Esophagus mucosa (tissue), 1 donor: Measurements from ENCODE around the gene TIAM2. TPM values are rescaled to one million over a fixed set of nuclear protein-coding genes. Genes with fewer than 3 reads are reported as not detected.

Experiments used
- ATAC-seq: fragments of 200-7000 bp; cut with Tn5 transposase; one replicate; pipeline ENCODE4 v1.9.1; 2020
- total RNA-seq: library from RNA; stranded (reverse); gene quantifications from one replicate; pipeline ENCODE4 v1.2.4, GENCODE V29; 2023
- donor health status: DM: yes; HTN: yes; CAD: no.

The TIAM2 gene
- total RNA-seq, 1 donor from 2014 or later, result 3.1 TPM

- ATAC-seq, result peak; percentile 15
These were observed 245.9 kb downstream of the TIAM2 start for GRCh38 chr6:155240905-155241600.

DNA sequence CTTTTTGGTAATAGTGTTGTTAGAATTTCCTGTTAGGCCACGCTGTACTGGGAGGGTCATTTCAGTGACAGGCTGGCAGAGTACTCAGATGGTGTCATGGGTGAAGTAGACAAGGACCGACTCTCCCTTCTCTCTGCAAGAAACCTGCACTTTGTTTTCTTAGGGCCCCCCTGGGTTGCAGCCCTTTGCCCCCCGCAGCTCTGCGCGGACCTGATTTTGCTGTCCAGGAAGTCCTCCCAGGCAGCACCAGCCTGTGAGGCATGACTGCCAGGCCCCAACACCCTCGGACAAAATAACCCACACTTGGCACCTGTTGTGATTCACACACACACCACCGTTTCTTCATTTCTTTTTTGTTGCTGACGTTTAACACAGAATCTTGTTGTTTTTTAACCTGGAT is 246.9 kb downstream of the TIAM2 start:
- ATAC-seq, result no peak

GRCh38 chr6:155244434-155244833 is 249.3 kb downstream of the TIAM2 start:
- no peak for ATAC-seq

DNA sequence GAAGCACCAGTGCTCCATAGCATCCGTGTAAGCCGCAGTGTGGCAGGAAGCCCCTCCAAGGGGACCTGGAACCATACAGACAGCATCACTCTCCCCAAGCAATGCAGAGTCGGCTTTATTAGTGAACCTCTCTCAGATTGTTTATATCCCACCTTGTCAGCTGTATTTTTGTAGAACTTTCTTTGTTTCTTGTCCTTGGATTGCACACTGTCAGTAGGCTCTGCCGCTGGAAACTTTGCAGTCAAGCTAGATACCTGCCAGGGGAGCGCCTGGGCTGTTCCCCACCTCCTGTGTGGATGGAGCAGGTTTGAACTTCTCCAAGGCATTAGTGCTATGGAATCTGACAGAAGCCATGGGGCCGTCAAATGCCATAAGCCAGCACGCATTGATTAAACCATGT is 250.1 kb downstream of the TIAM2 start:
- ATAC-seq, result no peak

GRCh38 chr6:155245831-155246230 is 250.7 kb downstream of the TIAM2 start:
- ATAC-seq, result no peak

- no peak for ATAC-seq
These were observed 251.7 kb downstream of the TIAM2 start for GRCh38 chr6:155246825-155247224.

- ATAC-seq, result no peak
These were observed 252.5 kb downstream of the TIAM2 start for GRCh38 chr6:155247618-155248007.

DNA sequence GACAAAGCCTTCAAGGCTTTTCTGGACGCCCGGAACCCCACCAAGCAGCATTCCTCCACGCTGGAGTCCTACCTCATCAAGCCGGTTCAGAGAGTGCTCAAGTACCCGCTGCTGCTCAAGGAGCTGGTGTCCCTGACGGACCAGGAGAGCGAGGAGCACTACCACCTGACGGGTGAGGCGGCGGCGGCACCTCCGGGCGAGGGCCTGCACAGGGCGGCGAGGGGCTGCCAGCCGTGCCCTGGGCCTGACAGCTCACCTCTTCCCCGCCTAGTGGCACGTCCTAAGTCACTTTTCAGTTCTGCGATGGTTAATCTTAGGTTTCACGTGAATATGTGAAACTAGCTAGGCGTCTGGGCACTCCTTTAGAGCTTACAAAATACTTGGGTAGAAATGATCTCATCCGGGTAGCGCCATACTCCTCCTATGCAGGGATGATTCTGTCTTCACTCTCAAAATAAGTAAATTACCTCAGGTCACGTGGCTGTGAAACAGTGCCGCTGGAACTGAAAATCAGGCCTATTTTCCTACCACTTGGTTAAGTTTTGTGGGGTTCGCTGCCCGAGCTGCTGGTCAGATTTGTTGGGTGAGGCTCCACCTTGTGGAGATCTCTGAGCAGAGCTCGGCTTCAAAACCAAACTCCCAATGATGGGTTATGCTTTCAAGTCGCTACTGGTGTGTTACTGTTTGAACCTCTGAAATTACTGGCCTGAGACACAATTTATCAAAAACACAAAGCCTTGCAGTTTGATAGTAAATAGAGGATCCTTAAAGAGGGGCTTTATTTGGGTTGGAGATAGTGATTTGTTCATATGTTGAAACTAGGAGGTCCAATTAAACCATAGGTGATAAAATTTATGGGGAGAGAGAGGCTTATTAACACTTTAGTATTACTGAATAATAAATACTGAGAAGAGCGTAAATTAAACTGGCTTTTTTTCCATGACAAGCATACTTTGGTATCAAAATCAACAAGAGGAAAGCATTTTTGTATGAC is 253.2 kb downstream of the TIAM2 start:
- ATAC-seq, result peak; percentile 67

GRCh38 chr6:155250701-155251381 is 255.7 kb downstream of the TIAM2 start:
- no peak for ATAC-seq

DNA sequence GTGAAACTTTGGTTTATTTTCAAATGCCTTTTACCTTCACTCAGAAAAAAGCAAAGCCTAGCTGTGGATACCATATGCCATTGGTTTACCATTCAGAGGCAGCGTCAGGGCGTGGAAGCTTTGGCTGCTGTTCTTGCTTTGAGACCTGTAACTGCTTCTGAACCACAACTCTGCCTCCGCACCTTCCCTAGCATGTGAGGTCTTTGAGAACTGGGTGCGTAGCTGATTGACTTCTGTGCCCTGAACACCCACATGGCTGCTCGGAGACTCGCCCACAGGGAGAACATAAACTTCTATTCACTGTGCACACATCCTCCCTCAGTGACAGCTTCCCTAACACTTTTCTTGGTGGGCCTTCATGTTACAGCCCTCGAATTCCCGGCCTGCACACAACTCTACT is 257.5 kb downstream of the TIAM2 start:
- ATAC-seq, result no peak

DNA sequence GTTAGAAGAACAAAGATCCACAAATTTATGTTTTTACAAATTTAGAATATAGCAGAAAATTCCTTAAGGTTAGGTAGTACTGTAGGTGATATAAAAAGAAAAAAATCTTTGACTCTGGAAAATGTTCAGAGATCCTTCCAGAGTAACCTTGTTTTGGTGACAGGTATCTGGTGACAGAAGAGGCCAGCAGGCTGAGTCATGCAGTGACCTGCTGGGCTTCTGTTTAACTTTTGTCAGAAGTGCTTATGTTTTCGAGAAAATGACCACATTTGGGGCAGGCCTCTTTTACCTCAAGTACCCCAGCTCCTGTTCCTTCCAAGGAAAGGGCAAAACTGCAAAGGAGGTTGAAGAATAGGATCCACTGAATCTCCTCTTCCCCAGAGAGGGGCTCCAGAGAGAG is 258.2 kb downstream of the TIAM2 start:
- ATAC-seq, result no peak

- ATAC-seq, result no peak
These were observed 259.0 kb downstream of the TIAM2 start for GRCh38 chr6:155254139-155254538.

GRCh38 chr6:155256122-155256795 is 261.1 kb downstream of the TIAM2 start:
- no peak for ATAC-seq

- ATAC-seq, result no peak
These were observed 262.7 kb downstream of the TIAM2 start for GRCh38 chr6:155257796-155258195.

DNA sequence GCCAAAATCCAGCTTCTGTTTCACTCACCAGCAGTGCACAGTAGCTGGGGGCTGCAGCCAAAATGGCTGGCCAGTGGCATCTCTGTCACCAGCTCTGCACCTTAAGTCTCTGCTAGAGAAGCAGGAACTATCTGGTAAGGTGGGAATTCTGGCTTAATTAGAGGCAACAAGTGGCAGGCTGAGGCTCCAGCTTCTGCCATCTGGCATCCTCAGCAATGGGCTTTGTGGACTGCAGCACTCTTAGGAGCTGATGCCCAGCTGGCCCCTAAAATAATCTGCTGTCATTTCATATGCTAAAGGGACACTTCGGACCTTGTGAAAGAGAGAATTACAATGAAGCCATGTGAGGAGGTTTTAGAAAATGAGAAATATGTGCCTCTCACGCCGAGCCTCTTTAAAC is 264.1 kb downstream of the TIAM2 start:
- no peak for ATAC-seq

GRCh38 chr6:155259897-155260296 is 264.8 kb downstream of the TIAM2 start:
- ATAC-seq, result no peak

GRCh38 chr6:155260686-155261085 is 265.6 kb downstream of the TIAM2 start:
- no peak for ATAC-seq

GRCh38 chr6:155261111-155261900 is 266.2 kb downstream of the TIAM2 start:
- ATAC-seq, result no peak

DNA sequence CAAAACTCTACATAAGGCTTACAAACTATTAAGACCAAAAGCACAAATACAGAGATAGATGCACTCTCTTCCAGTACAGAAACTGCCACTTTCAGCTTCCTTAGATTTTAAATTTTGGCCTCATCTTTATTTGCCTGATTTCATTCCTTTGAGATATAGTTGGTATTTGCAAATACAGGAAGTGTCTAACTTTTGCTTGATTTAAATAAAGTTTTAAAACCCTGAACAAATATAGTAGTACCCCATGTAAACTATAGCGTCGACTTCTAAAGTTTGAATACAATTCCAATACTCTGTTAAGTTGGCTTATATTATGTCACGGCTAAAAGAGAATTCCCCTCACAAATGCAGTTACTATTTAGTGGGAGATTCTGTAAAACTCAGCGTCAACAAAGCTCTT is 267.5 kb downstream of the TIAM2 start:
- ATAC-seq, result no peak

DNA sequence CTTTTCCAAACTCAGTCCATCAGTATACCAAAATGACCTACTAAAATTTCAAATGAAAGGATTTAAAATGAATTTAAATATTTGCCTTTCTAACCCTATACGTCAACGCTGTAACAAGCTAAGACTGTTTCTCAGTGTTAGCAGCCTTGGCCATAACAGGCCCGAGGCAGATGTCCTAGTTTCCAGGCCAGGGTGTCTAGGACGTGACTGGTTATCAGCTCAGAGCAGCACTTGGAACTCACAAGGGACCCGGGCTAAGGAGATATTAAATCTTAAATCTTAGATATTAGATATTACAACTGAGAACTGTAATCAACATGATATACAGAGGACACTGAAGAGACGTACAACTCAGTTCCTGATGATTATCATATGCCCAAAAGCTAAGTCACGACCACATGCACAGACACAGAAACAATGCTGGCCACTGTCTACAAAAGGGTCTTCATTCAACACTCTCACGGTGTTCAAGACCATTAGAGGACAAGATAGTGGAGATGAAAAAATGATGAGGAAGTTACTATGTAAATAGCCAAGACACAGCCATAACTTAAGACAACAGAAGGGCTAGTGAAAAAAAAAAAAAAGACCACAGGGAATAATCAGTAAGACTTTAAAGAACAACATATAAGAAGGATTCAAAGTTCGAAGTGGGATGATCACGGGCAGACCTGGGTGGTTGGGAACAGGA is 268.4 kb downstream of the TIAM2 start, which contains the start of gene CLDN20:
Gene CLDN20 (plus strand): TSS at position 641 of the 691 bp plus-strand sequence. CDS start 11,707 bp downstream, outside the sequence.
- no peak for ATAC-seq
